ENCODE measurements around the gene SLC25A48.
"Not testable (repeated sequence)": the region's sequence is repeated elsewhere in the genome, so short reads cannot be mapped to it uniquely, and the experiment has no call there.

SLC25A48 gene

DNA sequence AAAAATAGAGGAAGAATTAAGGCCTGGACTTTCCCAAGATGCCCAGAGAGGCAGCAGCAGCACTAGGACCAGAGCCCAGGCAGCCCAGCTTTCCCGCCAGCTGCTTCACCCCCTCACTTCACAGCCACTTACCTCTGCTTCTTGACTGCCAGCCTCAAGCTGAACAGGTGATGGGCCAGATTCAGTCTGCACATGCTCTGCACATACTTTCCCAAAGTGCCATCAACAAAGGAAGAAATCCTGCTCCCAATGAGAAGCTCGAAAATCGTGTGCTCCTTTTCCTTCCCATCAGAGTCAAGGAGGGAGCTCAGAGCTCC is 4.1 kb upstream of the SLC25A48 start:
- no peak for DNase-seq

DNA sequence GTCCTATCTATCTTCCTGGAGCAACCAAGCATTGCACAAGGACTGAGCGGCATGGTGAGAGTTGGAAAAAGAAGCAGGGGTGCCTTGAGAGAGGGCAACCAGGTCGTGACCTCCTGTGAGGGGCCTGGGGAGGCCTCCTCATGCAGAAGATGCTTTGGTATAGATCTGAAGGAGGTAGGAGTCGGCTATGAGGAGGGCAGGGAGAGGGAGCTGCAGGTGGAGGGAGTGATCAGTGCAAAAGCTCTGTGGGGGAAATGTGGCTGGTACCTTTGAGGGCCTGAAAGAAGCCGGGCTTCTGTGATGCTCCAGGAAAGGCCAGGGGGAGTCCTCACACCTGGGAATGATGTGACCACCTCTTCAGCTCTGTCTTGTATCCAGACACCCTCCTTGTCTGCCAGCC is 3.6 kb upstream of the SLC25A48 start:
- no peak for DNase-seq

DNA sequence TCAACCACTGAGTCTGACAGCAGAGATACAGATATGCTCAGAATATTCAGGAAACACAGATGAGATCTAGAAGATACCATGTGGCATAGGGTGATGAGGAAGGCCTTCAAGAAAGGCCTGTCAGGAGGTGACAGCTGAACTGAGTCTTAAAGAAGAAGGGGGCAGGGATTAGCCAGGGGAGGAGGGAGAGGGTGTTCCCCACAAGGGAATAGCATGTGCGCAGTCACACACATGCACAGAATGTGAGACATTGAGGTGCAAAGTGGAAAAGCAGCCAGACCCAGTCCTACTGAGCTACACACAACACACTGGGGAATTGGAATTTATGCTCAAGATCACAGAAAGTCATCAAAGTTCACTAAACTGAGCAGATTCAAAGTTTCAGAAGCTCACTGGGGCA is 3.0 kb upstream of the SLC25A48 start:
- no peak for DNase-seq

DNA sequence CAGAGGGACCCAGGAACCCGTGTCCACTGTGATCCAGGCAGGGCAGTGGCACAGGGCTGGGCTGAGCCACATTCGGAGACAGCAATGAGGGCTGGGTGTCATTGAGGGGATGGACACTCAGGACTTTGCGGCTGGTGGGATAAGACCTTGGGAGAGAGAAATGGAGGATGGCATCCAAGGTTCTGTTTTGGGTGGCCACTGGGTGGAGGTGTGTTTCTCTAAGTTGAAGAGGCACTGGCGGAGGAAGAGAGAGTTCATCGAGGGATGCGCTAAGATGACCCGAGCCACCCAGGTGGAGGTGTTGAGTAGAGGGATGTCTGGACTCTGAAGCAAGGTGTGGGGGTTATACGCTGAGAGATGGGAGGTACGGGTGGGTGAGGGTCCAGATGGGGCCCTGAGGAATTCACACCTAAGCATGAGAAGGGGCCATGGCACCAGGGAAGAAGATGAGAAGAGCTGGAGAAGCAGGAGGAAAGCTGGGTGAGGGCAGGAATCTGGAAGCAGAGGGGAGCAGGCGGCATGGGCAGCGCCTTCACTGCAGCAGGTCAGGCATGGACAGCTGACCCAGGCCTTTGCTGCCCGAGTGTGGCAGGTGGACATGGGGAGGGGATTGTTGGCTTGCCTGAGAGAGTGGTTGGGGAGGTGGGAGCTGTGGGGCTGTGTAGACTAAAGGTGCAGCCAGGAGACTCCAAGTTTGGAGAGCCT is 2.5 kb upstream of the SLC25A48 start:
- no peak for DNase-seq

DNA sequence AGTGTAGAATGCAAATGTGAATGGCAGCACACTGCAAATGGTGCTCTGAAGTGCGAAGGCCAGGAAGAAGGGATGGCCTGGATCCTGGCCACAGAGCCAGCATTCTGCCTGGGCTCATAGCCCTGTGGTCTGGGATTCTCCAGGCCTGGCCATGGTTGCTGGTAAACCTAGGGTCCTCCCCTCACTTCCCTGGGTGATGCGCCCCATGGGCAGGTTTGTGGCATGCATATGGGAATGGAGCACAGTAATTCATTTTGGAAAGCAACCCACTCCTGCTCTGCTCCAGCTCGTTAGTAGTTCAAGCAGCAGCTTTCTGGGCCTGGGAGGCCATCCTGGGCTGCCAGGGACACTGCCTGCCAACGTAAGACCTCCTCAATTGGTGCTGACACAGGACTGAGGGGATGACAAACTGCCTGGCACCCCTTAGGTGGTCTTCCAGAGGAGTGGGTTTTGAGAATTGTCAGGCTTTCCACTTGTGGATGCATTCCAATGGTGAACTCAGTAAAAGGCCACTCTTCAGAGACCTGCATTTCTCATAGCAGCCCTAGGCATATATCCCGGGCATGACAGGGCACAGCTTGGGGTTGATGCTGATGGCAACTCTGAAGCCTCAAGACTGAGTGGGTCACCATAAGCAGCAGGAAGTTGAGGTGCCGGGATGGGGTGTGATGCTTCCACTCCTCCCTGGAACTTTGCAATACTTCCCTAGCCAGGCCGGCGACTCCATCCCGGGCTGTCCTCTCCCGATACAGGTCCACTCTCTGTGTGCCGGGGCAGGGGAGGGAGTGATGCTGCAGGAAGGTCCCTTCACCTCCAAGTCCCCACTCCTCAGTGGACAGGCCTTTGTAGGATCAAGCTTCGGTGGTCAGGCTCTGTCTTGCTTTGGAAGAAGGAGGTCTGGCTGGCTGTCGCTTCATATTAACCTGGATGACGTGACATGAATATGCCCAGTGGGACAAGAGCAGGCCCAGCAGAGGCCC is 1.2 kb upstream of the SLC25A48 start:
- DNase-seq, result no peak

DNA sequence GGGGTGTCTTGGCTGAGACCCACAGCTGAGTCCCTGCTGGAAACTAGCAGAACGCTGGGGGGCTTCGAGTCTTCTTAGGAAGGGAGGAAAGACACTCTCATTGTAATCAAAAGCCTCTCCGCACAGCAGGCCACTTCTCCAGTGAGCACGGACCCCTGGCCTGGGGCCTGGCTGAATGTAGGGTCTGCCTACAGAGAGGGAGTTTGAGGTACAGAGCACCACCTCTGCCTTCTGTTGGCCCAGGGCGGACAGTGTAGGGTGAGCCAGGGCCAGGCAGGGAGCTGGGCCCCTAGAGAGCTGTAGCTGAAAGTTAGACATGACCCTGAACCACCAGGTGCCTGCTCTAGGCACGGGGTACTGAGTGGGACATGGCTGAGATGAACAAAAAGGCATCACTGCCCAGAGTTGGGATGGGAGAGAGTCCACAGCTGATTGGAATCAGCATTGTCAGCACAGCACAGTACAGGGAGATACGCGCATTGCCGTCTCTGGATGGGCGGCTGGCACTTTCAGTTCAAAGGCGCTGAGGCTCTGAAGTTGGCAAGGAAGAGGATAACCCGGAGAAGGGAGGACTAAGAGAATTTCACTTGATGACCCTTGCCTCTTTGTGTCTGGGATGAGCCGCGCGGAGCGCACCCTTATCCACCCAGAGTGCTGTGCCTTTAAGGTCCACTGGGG is 363 bp upstream of the SLC25A48 start:
- DNase-seq, result no peak

DNA sequence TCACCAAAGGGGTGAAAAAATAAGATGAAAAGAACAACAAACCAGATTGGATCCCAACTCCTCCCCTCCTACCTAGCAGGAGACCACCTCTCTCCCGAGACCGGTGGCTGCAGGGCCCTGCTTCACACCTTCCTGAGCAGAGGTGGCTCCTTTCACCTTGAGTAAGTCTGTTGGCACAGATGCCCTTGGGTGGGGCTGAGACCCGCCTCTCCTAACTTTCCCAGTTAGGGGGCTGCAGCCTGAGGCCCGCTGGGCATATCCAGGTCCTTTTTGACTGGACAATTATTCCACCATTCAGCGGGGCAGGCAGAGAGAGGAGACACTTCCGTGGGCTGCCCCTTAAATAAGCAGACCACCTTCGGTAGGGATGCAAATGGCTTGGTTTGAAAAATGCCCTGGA is 1.3 kb downstream of the SLC25A48 start:
- DNase-seq, result no peak

DNA sequence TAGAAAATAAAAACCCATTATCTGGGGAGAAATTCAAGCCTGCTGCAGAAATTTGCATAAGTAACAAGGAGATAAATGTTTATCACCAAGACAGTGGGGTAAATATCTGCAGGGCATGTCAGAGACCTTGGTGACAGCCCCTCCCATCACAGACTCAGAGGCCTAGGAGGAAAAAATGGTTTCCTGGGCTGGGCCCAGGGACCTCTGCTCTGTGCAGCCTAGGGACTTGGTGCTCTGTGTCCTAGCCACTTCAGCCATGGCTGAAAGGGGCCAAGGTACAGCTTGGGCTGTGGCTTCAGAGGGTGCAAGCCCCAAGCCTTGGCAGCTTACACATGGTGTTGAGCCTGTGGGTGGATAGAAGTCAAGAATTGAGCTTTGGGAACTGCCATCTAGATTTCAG is 3.9 kb downstream of the SLC25A48 start:
- DNase-seq, result not testable (repeated sequence)

DNA sequence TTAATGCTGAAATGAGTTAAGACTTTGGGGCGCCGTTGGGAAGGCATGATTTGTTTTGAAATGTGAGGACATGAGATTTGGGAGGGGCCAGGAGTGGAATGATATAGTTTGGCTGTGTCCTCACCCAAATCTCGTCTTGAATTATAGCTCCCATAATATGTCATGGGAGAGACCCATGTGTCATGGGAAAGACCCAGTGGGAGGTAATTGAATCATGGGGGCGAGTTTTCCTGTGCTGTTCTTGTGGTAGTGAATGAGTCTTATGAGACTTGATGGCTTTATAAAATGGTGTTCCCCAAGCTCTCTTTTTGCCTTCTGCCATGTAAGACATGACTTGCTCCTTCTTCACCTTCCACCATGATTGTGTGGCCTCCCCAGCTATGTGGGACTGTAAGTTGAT is 5.1 kb downstream of the SLC25A48 start:
- DNase-seq, result no peak

DNA sequence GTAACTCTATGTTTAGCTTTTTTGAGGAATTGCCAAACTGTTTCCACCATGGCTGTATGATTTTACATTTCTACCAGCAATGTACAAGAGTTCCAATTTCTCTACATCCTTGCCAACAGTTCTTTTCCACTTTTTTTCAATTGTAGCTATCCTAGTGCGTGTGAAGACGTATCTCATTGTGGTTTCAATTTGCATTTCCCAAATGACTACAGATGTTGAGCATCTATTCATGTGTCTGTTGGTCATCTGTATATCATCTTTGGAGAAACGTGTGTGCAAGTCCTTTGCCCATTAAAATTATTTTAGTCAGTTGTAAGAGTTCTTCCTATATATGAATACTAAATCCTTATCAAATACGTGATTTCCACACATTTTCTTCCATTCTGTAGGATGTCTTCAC is 6.5 kb downstream of the SLC25A48 start:
- DNase-seq, result no peak

DNA sequence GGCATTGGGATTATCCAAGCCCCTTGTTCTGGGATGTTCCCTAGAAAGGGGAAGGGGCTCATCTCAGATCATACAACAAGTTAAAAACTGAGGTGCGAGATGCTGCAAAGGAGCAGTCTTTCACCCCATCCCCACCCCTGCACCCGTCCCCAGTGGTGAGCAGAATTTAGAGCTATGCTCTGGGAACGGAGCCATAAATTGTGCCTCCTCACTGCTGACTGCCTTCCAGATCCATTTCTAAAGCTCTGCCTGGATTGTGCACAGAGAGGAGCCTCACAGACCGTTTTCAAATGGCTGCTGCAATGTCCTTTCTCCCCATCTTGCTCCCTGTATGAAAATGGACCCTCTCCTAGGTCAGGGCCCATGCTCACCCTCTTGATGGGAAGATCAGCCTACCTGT is 8.3 kb downstream of the SLC25A48 start:
- no peak for DNase-seq

DNA sequence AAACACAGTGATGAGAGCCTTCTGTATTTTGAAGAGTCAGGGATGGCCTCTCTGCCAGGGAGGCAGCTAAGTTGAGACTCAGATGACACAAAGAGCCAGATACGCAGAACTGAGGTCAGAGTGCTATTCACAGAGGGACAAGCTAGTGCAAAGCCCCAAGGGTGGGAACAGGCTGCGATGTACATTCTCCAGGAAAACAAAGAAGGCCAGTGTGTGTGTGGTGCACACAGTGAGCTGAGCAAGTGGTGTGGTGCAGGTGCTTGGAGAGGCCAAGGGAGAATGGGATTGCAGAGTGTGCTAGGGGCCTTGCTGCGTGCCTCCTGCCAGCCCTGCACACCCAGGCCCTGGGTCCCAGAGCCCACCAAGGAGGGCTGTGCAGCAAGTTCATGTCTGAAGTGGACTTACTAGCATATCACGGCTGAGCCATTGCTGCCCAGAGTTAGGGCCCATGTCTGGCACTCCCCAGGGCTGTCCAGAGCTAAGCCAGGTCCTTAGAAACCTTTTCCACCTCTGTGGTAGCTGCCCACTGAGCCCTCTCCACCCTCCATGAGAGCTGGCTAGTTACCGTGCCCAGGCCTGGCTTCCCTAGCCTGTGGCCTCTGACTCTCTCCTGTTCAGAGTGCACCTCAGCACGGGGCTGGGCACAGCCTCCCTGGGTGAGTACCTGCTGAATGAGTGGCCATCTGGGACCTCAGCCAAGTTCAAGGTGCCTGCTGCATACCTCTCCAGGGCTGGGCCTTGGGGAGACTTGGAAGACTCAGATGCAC is 9.3 kb downstream of the SLC25A48 start:
- DNase-seq, result no peak

DNA sequence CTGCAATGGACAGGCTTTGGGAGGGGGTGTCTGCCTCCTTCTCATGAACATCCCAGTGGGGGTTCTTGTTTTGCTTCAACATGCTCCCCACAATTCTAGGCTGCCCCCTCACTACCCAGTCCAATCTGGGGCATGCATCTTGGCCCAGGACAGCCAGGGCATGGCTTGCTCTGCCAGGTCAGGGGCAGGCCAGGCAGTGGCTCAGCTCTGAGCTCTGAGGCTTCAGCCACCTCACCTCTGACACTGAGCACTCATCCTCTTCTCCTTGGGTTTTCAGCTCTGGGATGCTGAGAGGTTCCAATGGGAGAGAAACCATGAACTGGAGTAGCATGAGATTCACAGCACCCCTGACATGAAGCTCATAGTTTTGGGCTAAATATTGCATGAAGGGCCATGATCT is 11.8 kb downstream of the SLC25A48 start:
- DNase-seq, result no peak

DNA sequence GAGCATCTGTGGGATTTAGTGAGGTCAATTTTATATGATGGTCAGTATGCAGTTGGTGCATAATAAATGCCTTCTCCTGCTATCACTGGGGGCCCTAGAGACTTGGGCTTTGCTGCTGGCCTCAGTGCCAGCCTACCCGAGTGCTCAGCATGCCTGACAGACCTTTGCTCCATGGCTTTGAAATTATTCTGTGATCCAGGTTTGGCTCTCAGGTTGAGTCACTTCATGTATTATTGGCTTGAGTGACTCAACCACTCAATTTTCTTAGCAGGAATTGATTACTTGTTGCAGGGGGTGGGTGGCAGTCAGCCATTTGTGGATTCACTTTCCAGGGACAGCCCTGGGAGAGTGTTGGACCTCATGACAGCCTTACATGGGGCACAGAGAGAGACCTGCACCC is 13.5 kb downstream of the SLC25A48 start:
- DNase-seq, result no peak

DNA sequence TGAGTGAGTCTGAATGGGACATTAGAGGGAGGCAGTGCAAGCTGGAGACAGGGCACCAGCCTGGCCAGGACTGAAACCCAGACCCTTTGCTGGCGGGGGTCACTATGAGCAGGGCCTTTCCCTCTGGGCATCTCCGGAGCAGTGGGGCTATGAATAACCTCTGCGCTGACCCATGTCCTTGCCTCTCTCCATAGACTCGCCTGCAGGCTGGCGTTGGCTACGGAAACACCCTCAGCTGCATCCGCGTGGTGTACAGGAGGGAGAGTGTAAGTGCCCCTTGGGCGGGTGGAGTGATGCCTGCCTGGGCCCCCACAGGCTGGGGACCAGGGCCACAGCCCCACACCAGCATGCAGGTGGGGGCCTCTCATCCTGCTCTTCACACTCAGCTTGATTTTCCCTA is 15.8 kb downstream of the SLC25A48 start:
- no peak for DNase-seq

DNA sequence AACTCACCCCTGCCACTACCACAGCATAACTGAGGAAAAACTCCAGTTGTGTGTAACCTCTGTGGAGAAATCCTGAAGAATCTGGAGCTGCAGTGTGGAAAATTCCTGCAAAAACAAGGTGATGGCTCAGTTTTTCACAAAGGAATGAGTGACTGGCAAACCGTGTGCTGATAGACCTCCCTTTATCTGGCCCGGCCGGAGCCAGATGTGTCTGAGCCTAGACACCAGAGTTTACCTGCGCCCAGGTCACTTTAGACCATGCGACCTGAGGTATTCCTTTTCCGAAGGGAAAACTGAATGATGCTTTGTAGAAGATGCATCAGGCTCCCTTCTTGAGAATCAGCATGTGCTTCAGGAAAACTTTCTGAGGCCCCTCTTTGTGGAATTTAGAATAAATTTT is 16.2 kb downstream of the SLC25A48 start:
- DNase-seq, result no peak

DNA sequence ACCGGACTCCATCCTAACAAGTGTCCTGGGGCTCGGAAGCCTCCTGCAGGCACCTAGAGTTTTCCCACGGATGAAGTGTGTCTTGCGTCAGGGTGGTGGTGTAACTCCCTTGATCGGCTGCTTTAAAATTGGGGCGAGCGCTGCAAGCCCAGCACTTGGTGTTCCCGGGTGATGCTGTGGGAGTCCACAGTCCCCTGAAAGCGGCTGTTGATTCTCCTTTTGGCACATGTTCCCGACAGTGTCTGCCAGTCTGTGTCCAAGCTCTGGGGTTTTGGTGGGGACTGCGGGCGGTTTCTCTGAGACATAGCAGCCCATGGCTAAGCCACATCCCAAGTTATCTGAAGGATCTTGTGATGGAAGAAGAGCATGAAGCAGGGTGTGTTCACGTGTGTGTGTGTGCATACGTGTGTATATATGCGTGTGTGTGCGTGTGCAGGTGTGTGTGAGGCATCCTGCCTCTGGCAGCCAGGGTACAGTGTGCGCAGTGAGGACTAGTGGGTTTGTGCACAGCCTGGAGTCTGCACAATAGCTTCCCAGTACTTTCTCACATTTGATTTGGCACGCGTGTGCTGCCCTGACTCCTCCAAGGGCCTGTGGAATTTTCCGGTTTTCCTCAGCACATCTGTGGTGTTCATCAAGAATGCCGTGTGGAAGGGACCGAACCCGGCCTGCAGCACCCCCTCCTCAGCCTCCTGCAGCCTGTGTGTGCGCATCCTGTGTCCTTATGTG is 16.9 kb downstream of the SLC25A48 start:
- no peak for DNase-seq

DNA sequence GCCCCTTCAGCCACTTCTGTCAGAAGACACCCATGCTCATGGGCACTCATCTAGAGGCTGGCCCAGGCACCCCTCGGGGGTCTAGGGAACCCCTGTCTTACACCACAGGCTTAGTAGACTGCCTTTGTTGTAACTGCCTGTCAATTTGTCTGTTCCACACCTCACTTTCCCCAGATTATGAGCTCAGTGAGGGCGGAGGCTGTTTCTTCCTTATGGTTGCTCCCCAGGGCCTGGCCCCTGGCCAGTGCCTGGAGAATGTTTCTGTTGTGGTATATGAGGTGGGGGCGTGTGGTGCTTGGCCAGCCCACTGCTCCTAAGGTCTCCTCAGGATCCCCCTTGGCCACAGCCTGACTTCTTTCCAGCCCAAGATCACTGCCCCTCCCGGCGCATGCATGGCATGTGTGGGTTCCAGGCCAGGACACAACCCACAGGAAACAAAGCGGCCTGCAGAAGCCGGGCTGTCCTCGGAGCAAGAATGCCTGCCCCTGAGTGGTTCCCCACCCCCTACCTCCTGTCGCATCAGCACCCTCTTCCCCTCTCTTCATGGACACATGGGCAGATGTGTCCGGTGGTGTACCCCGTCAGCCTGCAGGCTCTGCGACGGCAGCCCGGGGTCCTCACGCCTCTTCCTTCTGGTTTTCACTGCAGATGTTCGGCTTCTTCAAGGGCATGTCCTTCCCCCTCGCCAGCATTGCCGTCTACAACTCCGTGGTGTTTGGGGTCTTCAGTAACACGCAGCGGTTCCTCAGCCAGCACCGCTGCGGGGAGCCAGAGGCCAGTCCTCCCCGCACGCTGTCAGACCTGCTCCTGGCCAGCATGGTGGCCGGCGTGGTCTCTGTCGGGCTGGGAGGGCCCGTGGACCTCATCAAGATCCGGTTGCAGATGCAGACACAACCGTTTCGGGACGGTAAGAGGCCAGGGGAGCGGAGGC is 17.7 kb downstream of the SLC25A48 start:
- DNase-seq, result no peak

DNA sequence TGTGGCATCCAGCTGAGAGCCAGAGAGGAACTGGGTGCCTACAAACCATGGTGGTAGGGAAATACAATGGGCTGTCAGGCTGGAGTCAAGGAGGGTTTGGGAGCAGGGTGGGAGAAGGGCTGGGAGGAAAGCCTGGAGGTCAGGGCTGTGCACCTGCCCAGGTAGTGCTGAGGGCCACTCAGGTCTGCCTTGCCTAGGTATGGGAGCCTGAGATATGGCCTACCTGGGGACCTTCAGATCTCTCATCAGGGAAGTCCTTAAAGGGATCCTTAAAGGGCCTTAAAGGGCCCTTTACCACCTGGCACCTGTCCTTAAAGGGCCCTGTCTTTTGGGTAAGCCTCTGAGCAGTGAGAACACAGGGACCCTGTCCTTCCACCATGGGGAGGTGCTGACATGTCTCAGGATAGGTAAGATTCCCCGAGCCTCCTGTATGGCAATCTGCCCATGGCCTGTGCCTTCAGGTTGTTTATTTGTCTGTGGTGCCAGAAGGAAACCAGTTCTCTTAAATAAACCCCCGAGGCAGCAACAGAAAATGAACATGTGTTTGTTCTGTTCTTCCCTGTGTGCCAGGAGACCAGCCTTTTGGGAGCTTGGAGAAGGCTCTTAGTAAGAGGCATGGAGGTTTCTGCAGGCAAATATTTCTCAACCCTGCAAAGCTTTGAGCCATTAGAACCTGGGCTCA is 23.3 kb downstream of the SLC25A48 start:
- DNase-seq, result no peak

DNA sequence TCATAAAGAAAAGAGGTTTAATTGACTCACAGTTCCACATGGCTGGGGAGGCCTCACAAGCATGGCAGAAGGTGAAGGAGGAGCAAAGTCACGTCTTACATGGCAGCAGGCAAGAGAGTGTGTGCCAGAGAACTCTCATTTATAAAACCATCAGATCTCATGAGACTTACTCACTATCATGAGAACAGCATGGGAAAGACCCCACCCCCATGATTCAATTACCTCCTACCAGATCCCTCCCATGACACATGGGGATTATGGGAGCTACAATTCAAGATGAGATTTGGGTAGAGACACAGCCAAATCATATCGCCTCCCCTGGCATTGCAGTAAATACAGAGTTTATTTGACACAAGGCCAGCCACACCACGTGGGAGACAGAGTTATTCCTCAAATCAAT is 24.7 kb downstream of the SLC25A48 start:
- not testable (repeated sequence) for DNase-seq

DNA sequence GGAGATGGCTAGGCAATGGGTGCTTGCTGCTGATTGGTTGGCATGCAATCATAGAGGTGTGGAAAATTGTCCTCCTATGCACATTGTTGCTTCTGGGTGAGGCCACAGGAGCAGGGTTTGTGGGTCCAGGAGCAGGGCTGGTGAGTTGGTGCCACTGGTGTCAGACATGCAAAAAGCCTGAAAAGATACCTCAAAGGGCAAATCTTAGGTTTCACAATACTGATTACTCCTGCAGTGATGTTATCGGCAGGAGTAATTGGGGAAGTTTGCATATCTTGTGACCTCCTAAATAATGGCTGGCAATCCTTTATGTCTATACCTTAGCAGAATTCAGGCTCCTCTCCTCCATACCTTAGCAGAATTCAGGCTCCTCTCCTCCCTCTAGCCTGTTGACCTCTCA is 25.2 kb downstream of the SLC25A48 start:
- no peak for DNase-seq
